RCC 7860 (cell line): ENCODE data around the gene DEXI.

ENCODE experiments used
- DNase-seq: peaks from one replicate; pipeline ENCODE4 v3.0.0-alpha.2; 2015; ENCODE audit warnings: low spot score
- FAIRE-seq: peaks from 2 replicates; lab custom pipeline; 2012; peaks lifted over from hg19 to GRCh38; lab: Jason Lieb, UNC

The DEXI gene

GRCh38 chr16:10902999-10903398 is 39.3 kb downstream of the DEXI start:
- no peak for FAIRE-seq
- no peak for DNase-seq

GRCh38 chr16:10897134-10897533 is 45.1 kb downstream of the DEXI start:
- no peak for DNase-seq
- no peak for FAIRE-seq

GRCh38 chr16:10896723-10897122 is 45.5 kb downstream of the DEXI start:
- FAIRE-seq (no peak), DNase-seq (no peak)

GRCh38 chr16:10896165-10896564 is 46.1 kb downstream of the DEXI start:
- DNase-seq (no peak), FAIRE-seq (no peak)

- FAIRE-seq (no peak), DNase-seq (no peak)
Observed at GRCh38 chr16:10895053-10895946, 47.0 kb downstream of the DEXI start.

- DNase-seq (no peak), FAIRE-seq (no peak)
Observed at GRCh38 chr16:10892782-10893318, 49.4 kb downstream of the DEXI start.

GRCh38 chr16:10889855-10890254 is 52.4 kb downstream of the DEXI start:
- FAIRE-seq, result no peak

GRCh38 chr16:10888320-10888937 is 53.8 kb downstream of the DEXI start:
- no peak for FAIRE-seq

More at GRCh38 chr16:10889855-10890254, 52.4 kb downstream of the DEXI start:
- DNase-seq, result no peak

GRCh38 chr16:10885246-10885645 is 57.0 kb downstream of the DEXI start:
- no peak for FAIRE-seq

More at GRCh38 chr16:10888320-10888937, 53.8 kb downstream of the DEXI start:
- DNase-seq, result no peak

GRCh38 chr16:10883004-10883403 is 59.3 kb downstream of the DEXI start:
- no peak for DNase-seq
- no peak for FAIRE-seq

More at GRCh38 chr16:10885246-10885645, 57.0 kb downstream of the DEXI start:
- DNase-seq, result no peak

- DNase-seq (no peak), FAIRE-seq (no peak)
Observed at GRCh38 chr16:10881479-10882030, 60.7 kb downstream of the DEXI start.

GRCh38 chr16:10880594-10881452 is 61.4 kb downstream of the DEXI start:
- DNase-seq (no peak), FAIRE-seq (no peak)

- FAIRE-seq (no peak), DNase-seq (no peak)
Observed at GRCh38 chr16:10879681-10880589, 62.3 kb downstream of the DEXI start.
